Upper lobe of right lung (tissue), 1 donor: ENCODE results near the gene MVP. TPM values are rescaled to one million over a fixed set of nuclear protein-coding genes. Genes with fewer than 3 reads are reported as not detected.

ENCODE experiments used
- ATAC-seq: fragments of 200-7000 bp; cut with Tn5 transposase; one replicate; pipeline ENCODE4 v1.9.1; 2020; ENCODE audit warnings: mild to moderate bottlenecking, moderate library complexity
- DNase-seq: peaks from one replicate; pipeline ENCODE4 v3.0.0-alpha.2; 2020
- H3K27ac ChIP-seq: fragments of 200-600 bp; one replicate; pipeline ENCODE4 v1.8.0; 2022
- H3K27me3 ChIP-seq: fragments of 200-600 bp; one replicate; pipeline ENCODE4 v1.8.0; 2022; ENCODE audit warnings: mild to moderate bottlenecking
- H3K36me3 ChIP-seq: fragments of 200-600 bp; one replicate; pipeline ENCODE4 v1.8.0; 2022
- H3K4me1 ChIP-seq: fragments of 200-600 bp; one replicate; pipeline ENCODE4 v1.8.0; 2022
- H3K4me3 ChIP-seq: fragments of 200-600 bp; one replicate; pipeline ENCODE4 v1.8.0; 2022; ENCODE audit warnings: mild to moderate bottlenecking
- H3K9me3 ChIP-seq: fragments of 200-600 bp; one replicate; pipeline ENCODE4 v1.8.0; 2022
- CTCF ChIP-seq: fragments of 200-600 bp; IDR thresholded peaks from one replicate; pipeline ENCODE4 v1.8.0; 2022; ENCODE audit warnings: antibody characterized with exemption
- intact Hi-C: fragments of 100-400 bp; cut with DNase I; formaldehyde crosslinking; loops from one replicate; pipeline ENCODE4 v1.11.0; 2022
- total RNA-seq: library from RNA; stranded (reverse); fragmentation: NEBNext Ultra II Directional; extraction: Animal tissue kit (Norgen Biotek cat#: 25700); gene quantifications from one replicate; pipeline ENCODE4 v1.2.1, GENCODE V29; 2021
- donor health status: DM: no; HTN: yes; CAD: no; lungs with severe emphysema.

Gene MVP
- total RNA-seq, 1 donor from 2014 or later = 247 TPM

- Histone ChIP-seq H3K9me3 (no peaks in the 10 kb centered on the region), H3K27ac (peak overlapping the region; percentile 94), H3K27me3 (no peaks in the 10 kb centered on the region), H3K36me3 (peaks cover 19% of the 10 kb centered on the region), H3K4me1 (peaks cover 50% of the 10 kb centered on the region), H3K4me3 (peak overlapping the region; percentile 83)
- intact Hi-C loops = no loop called here
- no peak for DNase-seq
- ATAC-seq = no peak
- TF ChIP-seq CTCF = no peak
Observed at GRCh38 chr16:29814592-29814991, 5.7 kb upstream of the MVP start.

- Histone ChIP-seq H3K9me3 (no peaks in the 10 kb centered on the region), H3K27ac (peak overlapping the region; percentile 94), H3K27me3 (no peaks in the 10 kb centered on the region), H3K36me3 (peaks cover 13% of the 10 kb centered on the region), H3K4me1 (peaks cover 52% of the 10 kb centered on the region), H3K4me3 (peak overlapping the region; percentile 83)
- no peak for ATAC-seq
- peak; percentile 76 for DNase-seq
- intact Hi-C loops = no loop called here
- TF ChIP-seq CTCF = no peak
Observed at GRCh38 chr16:29815032-29815721, 5.1 kb upstream of the MVP start.

- intact Hi-C loops = no loop called here
- Histone ChIP-seq H3K4me1 (peaks cover 44% of the 10 kb centered on the region), H3K36me3 (peaks cover 10% of the 10 kb centered on the region), H3K27me3 (no peaks in the 10 kb centered on the region), H3K27ac (peak within 1 kb of the TSS; percentile 94), H3K4me3 (peak within 1 kb of the TSS; percentile 83), H3K9me3 (no peaks in the 10 kb centered on the region)
- peak; percentile 85 for ATAC-seq
- DNase-seq = peak; percentile 99
- TF ChIP-seq CTCF = peak; percentile 84
Observed at GRCh38 chr16:29815793-29816693, 4.2 kb upstream of the MVP start, which contains the start of gene PAGR1. Gene PAGR1, plus strand, starts transcription at chr16:29816152. Its CDS starts 374 bp downstream, at chr16:29816526.

- H3K36me3 ChIP-seq = peaks cover 10% of the 10 kb centered on the region
- H3K4me3 ChIP-seq = peak overlapping the region; percentile 83
- intact Hi-C loops = no loop called here
- TF ChIP-seq CTCF = no peak
- ATAC-seq = peak; percentile 36
- no peaks in the 10 kb centered on the region for H3K9me3 ChIP-seq
- peak overlapping the region; percentile 94 for H3K27ac ChIP-seq
- no peaks in the 10 kb centered on the region for H3K27me3 ChIP-seq
- H3K4me1 ChIP-seq = peaks cover 42% of the 10 kb centered on the region
- peak; percentile 88 for DNase-seq
Observed at GRCh38 chr16:29816694-29817441, 3.4 kb upstream of the MVP start.

GRCh38 chr16:29818082-29818481 lies 2.2 kb upstream of the MVP start:
- no peaks in the 10 kb centered on the region for H3K9me3 ChIP-seq
- intact Hi-C loops = no loop called here
- H3K4me1 ChIP-seq = peaks cover 47% of the 10 kb centered on the region
- no peaks in the 10 kb centered on the region for H3K27me3 ChIP-seq
- no peak overlapping the region for H3K27ac ChIP-seq
- DNase-seq = no peak
- TF ChIP-seq CTCF = no peak
- H3K36me3 ChIP-seq = peaks cover 10% of the 10 kb centered on the region
- H3K4me3 ChIP-seq = no peak overlapping the region
- ATAC-seq = no peak
